DOHH2 (cell line): ENCODE results near the gene CLK3.

Experiments
- H3F3A ChIP-seq: fragments of 200-600 bp; sonication (generic), shearing (Covaris generic); 2 replicates; pipeline ENCODE4 v1.6.0; 2016; ENCODE audit warnings: antibody characterized with exemption, mild to moderate bottlenecking; ENCODE audit not compliant: control insufficient read depth, insufficient read depth
- H3K27ac ChIP-seq: fragments of 200-600 bp; sonication (generic); 2 replicates; pipeline ENCODE4 v1.5.1; 2014; ENCODE audit warnings: low read depth, mild to moderate bottlenecking, low read length, moderate library complexity
- H3K27me3 ChIP-seq: fragments of 200-600 bp; sonication (generic); 2 replicates; pipeline ENCODE4 v1.6.1; 2014; ENCODE audit warnings: mild to moderate bottlenecking, low read length, mixed read lengths; ENCODE audit not compliant: control insufficient read depth
- H3K36me3 ChIP-seq: fragments of 200-600 bp; sonication (generic); 2 replicates; pipeline ENCODE4 v1.6.1; 2014; ENCODE audit warnings: mild to moderate bottlenecking, low read length, moderate library complexity, mixed read lengths; ENCODE audit not compliant: control insufficient read depth
- H3K4me1 ChIP-seq: fragments of 200-600 bp; sonication (generic); 2 replicates; pipeline ENCODE4 v1.6.1; 2014; ENCODE audit warnings: mild to moderate bottlenecking, low read length, mixed read lengths; ENCODE audit not compliant: control insufficient read depth
- H3K4me2 ChIP-seq: fragments of 200-600 bp; sonication (generic); 2 replicates; pipeline ENCODE4 v1.6.0; 2014; ENCODE audit warnings: mild to moderate bottlenecking, low read length, moderate library complexity
- H3K4me3 ChIP-seq: fragments of 200-600 bp; sonication (generic); 2 replicates; pipeline ENCODE4 v1.5.1; 2014; ENCODE audit warnings: mild to moderate bottlenecking, low read length, mixed read lengths
- H3K79me2 ChIP-seq: fragments of 200-600 bp; sonication (generic); 2 replicates; pipeline ENCODE4 v1.6.1; 2014; ENCODE audit warnings: mild to moderate bottlenecking, low read length, mixed read lengths; ENCODE audit not compliant: control insufficient read depth
- H3K9me2 ChIP-seq: fragments of 200-600 bp; sonication (generic); replicated peaks from 2 replicates; pipeline ENCODE4 v1.6.1; 2014; ENCODE audit warnings: mild to moderate bottlenecking, low read length, mixed read lengths; ENCODE audit not compliant: control insufficient read depth
- H3K9me3 ChIP-seq: fragments of 200-600 bp; sonication (generic); 2 replicates; pipeline ENCODE4 v1.6.1; 2014; ENCODE audit warnings: antibody characterized with exemption, low read length, mixed read lengths; ENCODE audit not compliant: control insufficient read depth, insufficient read depth
- H4K20me1 ChIP-seq: fragments of 200-600 bp; sonication (generic); 2 replicates; pipeline ENCODE4 v1.6.0; 2014; ENCODE audit warnings: low read depth, mild to moderate bottlenecking, antibody characterized with exemption, low read length, moderate library complexity; ENCODE audit not compliant: control insufficient read depth, insufficient read depth
- EZH2phosphoT487 ChIP-seq: fragments of 200-600 bp; sonication (generic); IDR thresholded peaks from 2 replicates; pipeline ENCODE4 v1.6.1; 2017; ENCODE audit warnings: borderline replicate concordance, mild to moderate bottlenecking, antibody characterized with exemption, low read length, moderate library complexity, mixed read lengths
- TF ChIP-seq, protein P1 (sequence below): fragments of 200-600 bp; sonication (generic); IDR thresholded peaks from one replicate; pipeline ENCODE4 v1.5.1; 2014; ENCODE audit warnings: antibody characterized with exemption, mild to moderate bottlenecking, low read depth, low read length; ENCODE audit not compliant: poor library complexity, severe bottlenecking

Gene CLK3

DNA sequence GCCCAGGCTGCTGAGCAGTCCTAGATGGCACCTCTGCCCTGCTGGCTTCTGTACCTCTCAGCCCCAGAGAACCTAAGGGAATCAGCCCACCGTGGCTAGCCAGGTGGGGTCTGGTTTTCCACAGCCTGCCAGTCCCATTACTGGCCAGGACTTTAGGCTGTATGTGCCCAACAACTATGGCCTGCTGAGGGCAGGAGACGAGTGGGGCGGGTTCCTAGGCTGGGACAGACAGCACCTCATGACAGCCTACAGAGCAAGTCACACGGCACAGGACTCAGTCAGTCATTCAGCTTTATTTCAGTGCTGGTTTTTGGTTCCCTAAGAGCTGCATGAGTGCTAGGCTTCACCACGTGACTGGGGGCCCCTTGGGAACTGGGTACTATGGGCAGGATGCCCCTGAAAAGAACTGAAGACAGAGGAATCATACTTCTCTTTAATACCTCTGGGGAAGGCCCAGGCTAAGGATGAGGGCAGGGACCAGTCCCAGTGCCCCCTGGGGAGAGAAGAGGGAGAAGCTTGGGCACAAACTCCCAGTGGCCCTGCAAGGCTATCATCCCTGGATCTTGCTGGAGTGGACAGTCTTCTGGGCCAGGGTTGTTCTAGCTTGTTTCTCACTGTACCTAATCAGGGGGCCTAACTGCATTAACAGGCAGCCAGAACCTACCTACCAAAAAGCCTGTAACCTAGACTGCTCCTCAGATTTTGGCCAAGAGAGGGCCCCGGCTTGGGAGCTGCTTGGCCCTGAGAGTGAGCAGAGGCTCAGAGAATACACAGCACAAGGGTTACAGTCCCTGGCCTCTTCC lies 14.8 kb downstream of the CLK3 start:
- no peaks in the 10 kb centered on the region for H3K9me2 ChIP-seq
- no peak for TF ChIP-seq EZH2phosphoT487
- TF ChIP-seq, protein P1, sequence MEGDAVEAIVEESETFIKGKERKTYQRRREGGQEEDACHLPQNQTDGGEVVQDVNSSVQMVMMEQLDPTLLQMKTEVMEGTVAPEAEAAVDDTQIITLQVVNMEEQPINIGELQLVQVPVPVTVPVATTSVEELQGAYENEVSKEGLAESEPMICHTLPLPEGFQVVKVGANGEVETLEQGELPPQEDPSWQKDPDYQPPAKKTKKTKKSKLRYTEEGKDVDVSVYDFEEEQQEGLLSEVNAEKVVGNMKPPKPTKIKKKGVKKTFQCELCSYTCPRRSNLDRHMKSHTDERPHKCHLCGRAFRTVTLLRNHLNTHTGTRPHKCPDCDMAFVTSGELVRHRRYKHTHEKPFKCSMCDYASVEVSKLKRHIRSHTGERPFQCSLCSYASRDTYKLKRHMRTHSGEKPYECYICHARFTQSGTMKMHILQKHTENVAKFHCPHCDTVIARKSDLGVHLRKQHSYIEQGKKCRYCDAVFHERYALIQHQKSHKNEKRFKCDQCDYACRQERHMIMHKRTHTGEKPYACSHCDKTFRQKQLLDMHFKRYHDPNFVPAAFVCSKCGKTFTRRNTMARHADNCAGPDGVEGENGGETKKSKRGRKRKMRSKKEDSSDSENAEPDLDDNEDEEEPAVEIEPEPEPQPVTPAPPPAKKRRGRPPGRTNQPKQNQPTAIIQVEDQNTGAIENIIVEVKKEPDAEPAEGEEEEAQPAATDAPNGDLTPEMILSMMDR: no peak
- peaks cover 95% of the 10 kb centered on the region for H3K36me3 ChIP-seq
- H4K20me1 ChIP-seq: 0 out of 2 replicates have a peak, but pooled peaks cover 5% of the 10 kb centered on the region
- no peak overlapping the region for H3K4me3 ChIP-seq
- no peaks in the 10 kb centered on the region for H3K27me3 ChIP-seq
- peaks cover 3% of the 10 kb centered on the region; the same call in 1 of the 2 replicates for H3F3A ChIP-seq
- H3K79me2 ChIP-seq: 0 out of 2 replicates have a peak, but pooled peaks cover 2% of the 10 kb centered on the region
- H3K4me1 ChIP-seq: peaks cover 9% of the 10 kb centered on the region
- H3K9me3 ChIP-seq: no peaks in the 10 kb centered on the region
- H3K4me2 ChIP-seq: no peak overlapping the region
- H3K27ac ChIP-seq: peak overlapping the region; percentile 5; the same call in 1 of the 2 replicates

DNA sequence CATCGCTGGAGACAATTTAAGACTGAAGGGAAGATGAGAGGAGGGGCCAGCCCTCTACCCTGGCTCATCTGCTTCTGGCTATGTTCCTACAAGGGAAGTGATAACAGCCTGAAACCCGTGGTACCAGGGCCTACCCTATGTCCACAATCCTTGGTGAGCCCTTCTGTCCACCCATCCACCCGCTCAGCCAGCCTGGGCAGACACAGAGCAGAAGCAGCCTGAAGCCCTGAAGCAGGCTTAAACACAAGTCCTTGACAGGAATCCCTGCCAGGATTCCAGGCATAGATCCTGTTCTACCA lies 15.4 kb downstream of the CLK3 start:
- Histone ChIP-seq H3F3A (peaks cover 3% of the 10 kb centered on the region; the same call in 1 of the 2 replicates), H3K4me1 (peaks cover 9% of the 10 kb centered on the region), H3K4me3 (no peak overlapping the region), H4K20me1 (0 out of 2 replicates have a peak, but pooled peaks cover 5% of the 10 kb centered on the region), H3K9me3 (no peaks in the 10 kb centered on the region), H3K4me2 (no peak overlapping the region), H3K36me3 (peaks cover 92% of the 10 kb centered on the region), H3K9me2 (no peaks in the 10 kb centered on the region), H3K27ac (no peak overlapping the region), H3K27me3 (no peaks in the 10 kb centered on the region), H3K79me2 (0 out of 2 replicates have a peak, but pooled peaks cover 2% of the 10 kb centered on the region)
- no peak for TF ChIP-seq EZH2phosphoT487
- TF ChIP-seq, protein P1: no peak

DNA sequence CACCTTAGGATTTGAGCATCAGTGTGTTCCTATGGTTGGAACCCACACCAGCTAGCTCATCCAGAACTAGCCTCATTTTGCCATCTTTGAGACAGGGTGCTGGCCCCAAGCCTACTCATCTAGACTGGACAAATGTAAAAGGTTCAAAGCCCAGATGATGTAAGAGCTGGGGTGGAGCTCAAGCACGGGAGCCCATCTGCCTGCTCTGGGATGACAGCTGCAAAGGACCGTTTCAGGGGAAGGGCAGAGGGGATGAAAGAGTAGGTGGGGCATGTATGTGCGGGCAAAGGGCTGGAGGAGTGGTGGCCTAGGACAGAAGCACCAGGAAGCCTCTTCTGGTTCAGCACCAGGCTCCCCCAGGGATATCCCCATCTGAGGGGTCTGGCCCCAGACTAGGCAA lies 15.8 kb downstream of the CLK3 start:
- H3K4me3 ChIP-seq: no peak overlapping the region
- H3K36me3 ChIP-seq: peaks cover 92% of the 10 kb centered on the region
- no peak overlapping the region for H3K27ac ChIP-seq
- no peaks in the 10 kb centered on the region for H3K27me3 ChIP-seq
- H3K4me1 ChIP-seq: peaks cover 9% of the 10 kb centered on the region
- H3F3A ChIP-seq: peaks cover 3% of the 10 kb centered on the region; the same call in 1 of the 2 replicates
- no peak overlapping the region for H3K4me2 ChIP-seq
- TF ChIP-seq, protein P1: no peak
- no peak for TF ChIP-seq EZH2phosphoT487
- no peaks in the 10 kb centered on the region for H3K9me2 ChIP-seq
- no peaks in the 10 kb centered on the region for H3K9me3 ChIP-seq
- H4K20me1 ChIP-seq: 0 out of 2 replicates have a peak, but pooled peaks cover 5% of the 10 kb centered on the region
- H3K79me2 ChIP-seq: 0 out of 2 replicates have a peak, but pooled peaks cover 2% of the 10 kb centered on the region
